Lower leg skin (tissue), 3 donors: Measurements from ENCODE around the gene METTL1.

Experiments
- POLR2A ChIP-seq, 2 donors: fragments of 450-650 bp; IDR thresholded peaks; one replicate each; pipeline ENCODE4 v1.6.1; 2016 to 2017; ENCODE audit warnings: antibody characterized with exemption in 2 of 2, mild to moderate bottlenecking in 1 of 2, moderate library complexity in 1 of 2
- TF ChIP-seq, protein P1 (sequence below), 3 donors: fragments of 450-650 bp; IDR thresholded peaks; one replicate each; pipeline ENCODE4 v1.5.1; 2016; ENCODE audit warnings: antibody characterized with exemption in 3 of 3, mild to moderate bottlenecking in 3 of 3, moderate library complexity in 2 of 3

DNA sequence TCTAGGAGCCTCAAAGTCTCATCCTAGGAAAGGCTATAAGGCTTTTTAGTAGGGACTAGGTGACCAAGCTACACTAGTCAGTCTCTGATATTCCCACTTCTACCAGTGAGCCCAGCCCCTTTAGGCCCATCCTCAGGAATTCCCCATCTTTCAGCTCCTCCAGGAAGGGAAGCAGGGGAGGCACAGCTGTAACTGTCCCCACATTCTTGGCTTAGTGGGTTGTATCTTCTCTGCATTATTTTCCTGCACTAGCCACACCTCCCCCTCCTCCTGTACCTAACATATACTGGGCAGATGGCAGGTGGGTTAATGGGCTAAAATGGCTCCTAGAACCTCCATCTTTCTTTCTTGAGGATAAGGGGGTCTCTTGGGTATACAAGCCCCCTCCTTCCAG, 4.6 kb downstream of the METTL1 start:
- no peak for TF ChIP-seq POLR2A (IDR thresholded peaks at IDR 0.05)
- TF ChIP-seq, protein P1, sequence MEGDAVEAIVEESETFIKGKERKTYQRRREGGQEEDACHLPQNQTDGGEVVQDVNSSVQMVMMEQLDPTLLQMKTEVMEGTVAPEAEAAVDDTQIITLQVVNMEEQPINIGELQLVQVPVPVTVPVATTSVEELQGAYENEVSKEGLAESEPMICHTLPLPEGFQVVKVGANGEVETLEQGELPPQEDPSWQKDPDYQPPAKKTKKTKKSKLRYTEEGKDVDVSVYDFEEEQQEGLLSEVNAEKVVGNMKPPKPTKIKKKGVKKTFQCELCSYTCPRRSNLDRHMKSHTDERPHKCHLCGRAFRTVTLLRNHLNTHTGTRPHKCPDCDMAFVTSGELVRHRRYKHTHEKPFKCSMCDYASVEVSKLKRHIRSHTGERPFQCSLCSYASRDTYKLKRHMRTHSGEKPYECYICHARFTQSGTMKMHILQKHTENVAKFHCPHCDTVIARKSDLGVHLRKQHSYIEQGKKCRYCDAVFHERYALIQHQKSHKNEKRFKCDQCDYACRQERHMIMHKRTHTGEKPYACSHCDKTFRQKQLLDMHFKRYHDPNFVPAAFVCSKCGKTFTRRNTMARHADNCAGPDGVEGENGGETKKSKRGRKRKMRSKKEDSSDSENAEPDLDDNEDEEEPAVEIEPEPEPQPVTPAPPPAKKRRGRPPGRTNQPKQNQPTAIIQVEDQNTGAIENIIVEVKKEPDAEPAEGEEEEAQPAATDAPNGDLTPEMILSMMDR (IDR thresholded peaks at IDR 0.05) = no peak
